Body of pancreas (tissue), 4 donors: Measurements from ENCODE around the gene VAMP3.

Experiments
- POLR2A ChIP-seq, 3 donors: fragments of 450-650 bp; IDR thresholded peaks; one replicate each; pipeline ENCODE4 v1.6.1; 2016; ENCODE audit warnings: antibody characterized with exemption in 3 of 3, mild to moderate bottlenecking in 2 of 3
- TF ChIP-seq, protein P1 (sequence below), 7 experiments: fragments of 450-650 bp in 4 of 7; fragments of 200-600 bp in 3 of 7; sonication (generic) in 3 of 7; IDR thresholded peaks; one replicate each; pipeline ENCODE4 v1.5.1; 2016 to 2019; ENCODE audit warnings: antibody characterized with exemption in 7 of 7

DNA sequence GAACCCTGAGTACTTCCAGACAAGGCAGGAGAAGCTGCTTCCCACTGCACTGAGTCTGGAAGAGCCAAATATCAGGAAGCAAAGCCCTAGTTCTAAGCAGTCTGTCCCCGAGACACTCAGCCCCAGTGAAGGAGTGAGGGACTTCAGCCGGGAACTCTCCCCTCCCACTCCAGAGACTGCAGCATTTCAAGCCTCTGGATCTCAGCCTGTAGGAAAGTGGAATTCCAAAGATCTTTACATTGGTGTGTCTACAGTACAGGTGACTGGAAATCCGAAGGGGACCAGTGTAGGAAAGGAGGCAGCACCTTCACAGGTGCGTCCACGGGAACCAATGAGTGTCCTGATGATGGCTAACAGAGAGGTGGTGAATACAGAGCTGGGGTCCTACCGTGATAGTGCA is 33.1 kb upstream of the VAMP3 start:
- no peak for TF ChIP-seq POLR2A (IDR thresholded peaks at IDR 0.05)
- TF ChIP-seq, protein P1, sequence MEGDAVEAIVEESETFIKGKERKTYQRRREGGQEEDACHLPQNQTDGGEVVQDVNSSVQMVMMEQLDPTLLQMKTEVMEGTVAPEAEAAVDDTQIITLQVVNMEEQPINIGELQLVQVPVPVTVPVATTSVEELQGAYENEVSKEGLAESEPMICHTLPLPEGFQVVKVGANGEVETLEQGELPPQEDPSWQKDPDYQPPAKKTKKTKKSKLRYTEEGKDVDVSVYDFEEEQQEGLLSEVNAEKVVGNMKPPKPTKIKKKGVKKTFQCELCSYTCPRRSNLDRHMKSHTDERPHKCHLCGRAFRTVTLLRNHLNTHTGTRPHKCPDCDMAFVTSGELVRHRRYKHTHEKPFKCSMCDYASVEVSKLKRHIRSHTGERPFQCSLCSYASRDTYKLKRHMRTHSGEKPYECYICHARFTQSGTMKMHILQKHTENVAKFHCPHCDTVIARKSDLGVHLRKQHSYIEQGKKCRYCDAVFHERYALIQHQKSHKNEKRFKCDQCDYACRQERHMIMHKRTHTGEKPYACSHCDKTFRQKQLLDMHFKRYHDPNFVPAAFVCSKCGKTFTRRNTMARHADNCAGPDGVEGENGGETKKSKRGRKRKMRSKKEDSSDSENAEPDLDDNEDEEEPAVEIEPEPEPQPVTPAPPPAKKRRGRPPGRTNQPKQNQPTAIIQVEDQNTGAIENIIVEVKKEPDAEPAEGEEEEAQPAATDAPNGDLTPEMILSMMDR (IDR thresholded peaks at IDR 0.05): no peak
